Adrenal gland (tissue), 19 donors: ENCODE measurements around the gene LINC00305. TPM values are rescaled to one million over a fixed set of nuclear protein-coding genes. Genes with fewer than 3 reads are reported as not detected.

Experiments
- DNase-seq, 7 donors: peaks; one replicate each; pipeline ENCODE4 v3.0.0-alpha.2; 2019 to 2020
- H3K27ac ChIP-seq, 5 donors: fragments of 200-600 bp; sonication (generic) in 4 of 5; 1 replicate in 3 of 5; 2 replicates in 2 of 5; pipeline versions ENCODE4 v1.5.1 to v1.8.0; 2016 to 2020; ENCODE audit warnings: mild to moderate bottlenecking in 1 of 5
- H3K27me3 ChIP-seq: fragments of 200-600 bp; 2 replicates; pipeline ENCODE4 v1.8.0; 2021
- H3K36me3 ChIP-seq, 2 donors: fragments of 200-600 bp; replicated peaks in 1 of 2; 1 replicate in 1 of 2; 2 replicates in 1 of 2; pipeline versions ENCODE4 v1.5.1 to v1.8.0; 2018 to 2022
- H3K4me1 ChIP-seq, 2 donors: fragments of 200-600 bp; replicated peaks in 1 of 2; 1 replicate in 1 of 2; 2 replicates in 1 of 2; pipeline versions ENCODE4 v1.5.1 to v1.8.0; 2018 to 2021
- H3K4me3 ChIP-seq, 4 donors: fragments of 200-600 bp; sonication (generic) in 3 of 4; one replicate each; pipeline ENCODE4 v1.5.1; 2016 to 2018
- H3K9me3 ChIP-seq, 3 donors: fragments of 200-600 bp; sonication (generic) in 1 of 3; replicated peaks in 1 of 3; 1 replicate in 2 of 3; 2 replicates in 1 of 3; pipeline versions ENCODE4 v1.5.1 to v1.8.0; 2016 to 2021
- CTCF ChIP-seq, 6 experiments: fragments of 450-650 bp in 4 of 6; fragments of 200-600 bp in 2 of 6; sonication (generic) in 1 of 6; IDR thresholded peaks; 1 replicate in 5 of 6; 2 replicates in 1 of 6; pipeline versions ENCODE4 v1.5.1 to v1.8.0; 2016 to 2021; ENCODE audit warnings: antibody characterized with exemption in 6 of 6, mild to moderate bottlenecking in 2 of 6, moderate library complexity in 1 of 6
- POLR2A ChIP-seq, 2 donors: fragments of 450-650 bp; IDR thresholded peaks; one replicate each; pipeline ENCODE4 v1.6.1; 2017; ENCODE audit warnings: antibody characterized with exemption in 2 of 2, mild to moderate bottlenecking in 2 of 2, moderate library complexity in 1 of 2
- WGBS, 4 donors: extraction: QIAGEN DNeasy Blood & Tissue Kit in 2 of 4; methylation state at CpG; one replicate each; pipeline versions ENCODE4 v1.1.5 to v1.1.7; 2013 to 2017; 5-methylcytosine and 5-hydroxymethylcytosine counted together
- intact Hi-C, 2 donors: fragments of 100-400 bp; cut with DNase I; formaldehyde crosslinking; loops; one replicate each; pipeline versions ENCODE4 v1.14.1 to v1.15.0; 2022 to 2023
- long read RNA-seq, 10 donors: library from polyadenylated mRNA in 3 of 10; unstranded in 2 of 10; stranded (forward) in 1 of 10; transcript quantifications; one replicate each; pipeline ENCODE4 v2.0.0 and lab custom pipeline, GENCODE V29; 2021 to 2026
- polyA plus RNA-seq, 3 donors: library from polyadenylated mRNA; stranded (reverse); fragments of 200-250 nt in 2 of 3; fragments of 350-450 nt in 1 of 3; fragmentation: Illumina TruSeq in 1 of 3; extraction: RNeasy Lipid Tissue Mini Kit (QIAGEN cat#74804) in 1 of 3; gene quantifications; one replicate each; pipeline ENCODE4 v1.2.3, GENCODE V29; 2013 to 2014
- total RNA-seq, 9 donors: library from RNA; depleted of rRNA in 4 of 9; stranded (reverse); fragments of >200 nt in 4 of 9; fragments of 120-200 nt in 1 of 9; fragmentation: NEBNext Ultra II Directional in 1 of 9; extraction: Animal tissue kit (Norgen Biotek cat#: 25700) in 1 of 9; gene quantifications; one replicate each; pipeline versions ENCODE4 v1.1.0 to v1.2.4, GENCODE V29; 2013 to 2023
- donor health status: healthy with polysubstance abuse.
- donor health status: Bipolar disorder and iron deficiency.
- donor health status: DM: yes; HTN: yes; CAD: no.
- donor health status: DM: no; HTN: no; CAD: no.
- donor health status: DM: no; HTN: no; CAD: no.
- donor health status: DM: yes; HTN: yes; CAD: no.

Gene LINC00305
- total RNA-seq = under 1 TPM in 1 of 9 donors, not detected in 8; 0.33 TPM
- not detected for polyA plus RNA-seq
- long read RNA-seq, donor 1 = 0 reads
- long read RNA-seq, donor 2 = 0 reads
- long read RNA-seq, donor 3 = 0 reads
- long read RNA-seq, donor 4 = 0 reads
- long read RNA-seq, donor 5 = 0 reads
- long read RNA-seq, donor 6 = 0 reads
- long read RNA-seq, donor 7 = 0 reads
- long read RNA-seq, donor 8 = 0 reads
- long read RNA-seq, donor 9 = 0 reads
- long read RNA-seq, donor 10 = 0 reads

- intact Hi-C loops = no loop called here
- TF ChIP-seq CTCF (IDR thresholded peaks at IDR 0.05) (no peak), POLR2A (IDR thresholded peaks at IDR 0.05) (no peak)
Observed at GRCh38 chr18:64148988-64149387, at the start of gene LINC00305. Gene LINC00305 (minus strand): TSS chr18:64149088.

GRCh38 chr18:64191069-64191468 is 42.2 kb upstream of the LINC00305 start:
- 86 to 98% (median 96%) methylated on average over 2 of the region's 2 CpGs for WGBS, 4 donors
- intact Hi-C loops = no loop called here

More at GRCh38 chr18:64148988-64149387, at the start of gene LINC00305:
- no peak within 1 kb of the TSS for H3K4me3 ChIP-seq
- H3K9me3 ChIP-seq = no peaks in the 10 kb centered on the region
- no peak for DNase-seq
- H3K27ac ChIP-seq = no peak within 1 kb of the TSS
- H3K36me3 ChIP-seq = no peaks in the 10 kb centered on the region
- no peaks in the 10 kb centered on the region for H3K4me1 ChIP-seq
- H3K27me3 ChIP-seq = no peaks in the 10 kb centered on the region
- WGBS, 4 donors = 64 to 80% (median 72%) methylated on average over 3 of the region's 3 CpGs

GRCh38 chr18:64185987-64186386 is 37.1 kb upstream of the LINC00305 start:
- WGBS, 4 donors = 59 to 77% (median 68%) methylated on average over 3 of the region's 3 CpGs

More at GRCh38 chr18:64191069-64191468, 42.2 kb upstream of the LINC00305 start:
- no peaks in the 10 kb centered on the region for H3K9me3 ChIP-seq
- no peak overlapping the region for H3K4me3 ChIP-seq
- H3K27me3 ChIP-seq = no peaks in the 10 kb centered on the region
- TF ChIP-seq POLR2A (IDR thresholded peaks at IDR 0.05) = no peak
- H3K4me1 ChIP-seq = no peaks in the 10 kb centered on the region
- DNase-seq = no peak
- no peak overlapping the region for H3K27ac ChIP-seq
- H3K36me3 ChIP-seq = no peaks in the 10 kb centered on the region

GRCh38 chr18:64183665-64184064 is 34.8 kb upstream of the LINC00305 start:
- no peak for DNase-seq
- intact Hi-C loops = no loop called here
- H3K4me1 ChIP-seq = no peaks in the 10 kb centered on the region
- H3K36me3 ChIP-seq = no peaks in the 10 kb centered on the region
- TF ChIP-seq CTCF (IDR thresholded peaks at IDR 0.05) = no peak
- no peak for TF ChIP-seq POLR2A (IDR thresholded peaks at IDR 0.05)
- H3K9me3 ChIP-seq = no peaks in the 10 kb centered on the region
- WGBS, 4 donors = 47 to 69% (median 61%) methylated on average over 3 of the region's 3 CpGs
- no peak overlapping the region for H3K27ac ChIP-seq
- H3K27me3 ChIP-seq = no peaks in the 10 kb centered on the region
- no peak overlapping the region for H3K4me3 ChIP-seq

More at GRCh38 chr18:64185987-64186386, 37.1 kb upstream of the LINC00305 start:
- no peaks in the 10 kb centered on the region for H3K4me1 ChIP-seq
- TF ChIP-seq POLR2A (IDR thresholded peaks at IDR 0.05) = no peak
- TF ChIP-seq CTCF (IDR thresholded peaks at IDR 0.05) = no peak
- no peak overlapping the region for H3K4me3 ChIP-seq
- H3K27ac ChIP-seq = no peak overlapping the region
- no peaks in the 10 kb centered on the region for H3K27me3 ChIP-seq
- intact Hi-C loops = no loop called here
- H3K36me3 ChIP-seq = no peaks in the 10 kb centered on the region
- H3K9me3 ChIP-seq = no peaks in the 10 kb centered on the region
- DNase-seq = no peak

- H3K9me3 ChIP-seq = no peaks in the 10 kb centered on the region
- WGBS, 4 donors = 80 to 100% (median 82%) methylated on average over 1 of the region's 1 CpG
- no peaks in the 10 kb centered on the region for H3K4me1 ChIP-seq
- H3K27me3 ChIP-seq = no peaks in the 10 kb centered on the region
- H3K36me3 ChIP-seq = no peaks in the 10 kb centered on the region
- no peak overlapping the region for H3K4me3 ChIP-seq
- intact Hi-C loops = no loop called here
- DNase-seq = no peak
- no peak for TF ChIP-seq POLR2A (IDR thresholded peaks at IDR 0.05)
- TF ChIP-seq CTCF (IDR thresholded peaks at IDR 0.05) = no peak
- H3K27ac ChIP-seq = no peak overlapping the region
Observed at GRCh38 chr18:64180617-64181016, 31.7 kb upstream of the LINC00305 start.
